ENCODE measurements around the gene TTC4.

Gene TTC4

DNA sequence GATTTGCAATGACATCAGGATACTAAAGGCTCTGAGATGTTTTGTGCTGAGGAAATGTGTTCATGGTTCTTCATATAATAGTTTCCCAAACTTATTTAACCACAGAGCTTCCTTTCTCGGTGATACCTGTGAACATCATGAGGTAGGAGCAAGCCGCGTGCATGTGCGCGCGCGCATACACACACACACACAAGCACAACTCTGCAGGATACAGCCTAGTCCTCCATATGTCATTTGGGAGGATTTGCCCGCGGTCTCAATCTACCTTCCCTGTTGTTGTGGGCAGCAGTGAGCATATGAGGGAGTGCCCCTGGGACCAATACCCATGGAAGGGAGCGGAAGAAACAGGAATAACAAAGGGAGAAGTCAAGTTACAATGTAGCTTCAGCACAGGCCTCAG is 12.2 kb upstream of the TTC4 start:
- DNase-seq (ENCODE audit: low read depth in 2 of 2) = no peak

DNA sequence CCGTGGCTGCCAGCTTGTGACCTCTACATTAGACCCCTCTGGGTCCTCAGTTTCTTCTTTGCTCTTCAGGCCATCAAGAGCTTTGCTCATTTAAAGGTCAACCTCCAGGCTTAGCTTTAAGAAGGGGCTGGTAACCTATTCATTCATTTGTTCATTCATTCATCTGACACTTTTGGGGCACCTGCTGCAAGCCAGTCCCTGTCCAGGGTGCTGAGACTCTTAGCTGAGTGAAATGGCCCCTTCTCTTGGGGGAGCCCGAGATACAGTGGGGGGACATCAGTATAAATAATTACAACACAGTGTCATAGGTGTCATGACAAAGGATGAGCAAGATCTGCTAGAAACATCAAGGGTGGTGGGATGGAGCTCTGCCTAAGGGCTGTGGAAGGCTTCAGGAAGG is 10.5 kb upstream of the TTC4 start:
- DNase-seq (ENCODE audit: low read depth in 2 of 2) = no peak

- DNase-seq (ENCODE audit: low read depth in 2 of 2) = no peak
Observed at GRCh38 chr1:54706419-54706818, 9.2 kb upstream of the TTC4 start.

DNA sequence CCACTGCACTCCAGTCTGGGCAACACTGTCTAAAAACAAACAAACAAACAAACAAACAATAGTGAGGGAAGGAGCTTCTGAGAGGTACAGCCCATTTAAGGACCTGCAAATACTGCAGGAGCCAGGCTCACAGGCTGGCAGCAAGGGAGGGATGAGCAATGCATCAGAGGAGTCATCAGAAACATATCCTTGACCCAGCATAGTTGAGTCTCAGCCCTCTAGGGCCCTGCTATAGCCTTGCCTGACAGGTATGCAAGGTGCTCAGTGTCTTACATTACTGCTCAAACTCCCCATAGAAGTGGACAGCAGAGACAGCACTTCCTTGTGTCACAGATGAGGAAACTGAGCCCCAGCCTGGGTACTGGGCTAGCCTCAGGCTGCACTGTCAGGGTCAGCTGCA is 7.3 kb upstream of the TTC4 start:
- DNase-seq (ENCODE audit: low read depth in 2 of 2) = no peak

- no peak for DNase-seq (ENCODE audit: low read depth in 2 of 2)
Observed at GRCh38 chr1:54709547-54710292, 5.9 kb upstream of the TTC4 start.

GRCh38 chr1:54710434-54710833 is 5.2 kb upstream of the TTC4 start:
- no peak for DNase-seq (ENCODE audit: low read depth in 2 of 2)

- no peak for DNase-seq (ENCODE audit: low read depth in 2 of 2)
Observed at GRCh38 chr1:54710841-54711240, 4.8 kb upstream of the TTC4 start.

- no peak for DNase-seq (ENCODE audit: low read depth in 2 of 2)
Observed at GRCh38 chr1:54711536-54711935, 4.1 kb upstream of the TTC4 start.

GRCh38 chr1:54714881-54715492 is 674 bp upstream of the TTC4 start:
- no peak for DNase-seq (ENCODE audit: low read depth in 2 of 2)

GRCh38 chr1:54716299-54717047 is 812 bp downstream of the TTC4 start:
- DNase-seq (ENCODE audit: low read depth in 2 of 2) = no peak

GRCh38 chr1:54721719-54722118 is 6.1 kb downstream of the TTC4 start:
- no peak for DNase-seq (ENCODE audit: low read depth in 2 of 2)

- no peak for DNase-seq (ENCODE audit: low read depth in 2 of 2)
Observed at GRCh38 chr1:54723985-54724384, 8.3 kb downstream of the TTC4 start.

GRCh38 chr1:54724771-54725170 is 9.1 kb downstream of the TTC4 start:
- DNase-seq (ENCODE audit: low read depth in 2 of 2) = no peak

- no peak for DNase-seq (ENCODE audit: low read depth in 2 of 2)
Observed at GRCh38 chr1:54728027-54728426, 12.4 kb downstream of the TTC4 start.

DNA sequence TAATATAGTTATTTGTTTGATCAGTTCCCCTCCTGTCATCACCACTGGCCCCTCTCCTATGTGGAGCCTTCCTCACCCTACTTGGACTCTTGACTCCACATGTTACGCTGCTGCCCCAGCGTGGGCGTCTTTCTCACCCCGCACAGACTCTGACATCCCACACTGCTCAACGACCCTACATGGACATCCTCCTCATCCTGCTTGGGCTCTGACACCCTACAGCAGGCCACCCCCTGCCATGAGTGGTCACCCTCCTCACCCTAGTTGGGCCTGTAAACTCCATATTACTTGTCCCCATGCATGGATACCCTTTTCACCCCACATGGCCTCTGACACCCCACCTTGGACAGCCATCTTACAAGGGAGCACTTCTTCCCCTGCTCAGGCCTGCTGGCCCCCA is 21.0 kb downstream of the TTC4 start:
- DNase-seq (ENCODE audit: low read depth in 2 of 2) = no peak

DNA sequence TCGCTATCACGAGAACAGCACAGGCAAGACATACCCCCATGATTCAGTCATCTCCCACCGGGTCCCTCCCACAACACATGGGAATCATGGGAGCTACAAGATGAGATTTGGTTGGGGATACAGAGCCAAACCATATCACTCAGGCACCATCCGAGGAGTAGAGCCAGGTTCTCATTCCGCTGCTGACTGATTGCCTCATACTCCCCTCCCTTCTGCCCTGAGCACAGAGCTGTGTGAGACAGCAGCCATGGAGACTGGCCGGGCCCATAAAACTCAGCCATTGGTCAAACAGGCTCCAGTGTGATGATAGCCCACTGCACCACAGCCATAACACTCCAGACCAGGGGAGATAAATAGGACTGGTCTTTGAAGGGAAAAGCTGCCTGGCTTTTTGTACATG is 22.6 kb downstream of the TTC4 start:
- DNase-seq (ENCODE audit: low read depth in 2 of 2) = no peak

DNA sequence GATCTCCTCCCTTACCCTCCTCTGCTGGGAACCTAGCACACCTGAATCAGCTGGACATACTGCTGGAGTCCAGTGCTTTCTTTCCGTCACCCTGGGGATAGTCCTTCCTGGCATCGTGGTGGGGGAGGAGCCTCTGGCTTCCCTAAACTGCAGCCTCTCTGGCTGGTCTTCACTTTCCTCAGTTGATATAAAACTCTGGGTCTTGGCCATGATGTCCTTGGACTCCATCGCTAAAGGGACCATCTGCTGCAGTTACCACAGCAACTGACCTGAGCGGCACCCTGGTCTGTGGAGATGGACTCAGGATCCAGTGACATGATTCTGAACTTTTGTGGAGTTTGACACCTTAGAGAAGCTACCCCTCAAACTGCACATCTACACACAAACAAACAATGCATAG is 25.9 kb downstream of the TTC4 start:
- DNase-seq (ENCODE audit: low read depth in 2 of 2) = no peak

DNA sequence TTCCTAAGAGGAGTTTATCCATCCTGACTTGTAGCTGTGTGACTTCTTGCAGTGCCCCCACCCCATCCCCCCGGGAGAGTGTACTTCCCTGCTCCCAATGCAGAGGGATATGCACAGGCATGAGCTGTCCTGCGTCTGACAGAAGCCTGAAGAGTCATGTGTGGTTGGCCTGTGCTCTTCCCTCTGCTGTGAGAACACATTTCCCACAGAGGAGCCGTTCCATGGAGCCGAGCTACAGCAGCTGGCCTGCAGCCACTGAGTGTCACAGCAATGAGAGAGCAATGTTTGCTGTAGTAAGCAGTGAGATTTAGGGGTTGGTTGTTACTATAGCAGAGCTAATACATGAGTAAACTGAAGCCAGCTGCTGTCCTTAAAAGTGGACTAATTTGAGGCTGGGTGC is 26.6 kb downstream of the TTC4 start:
- no peak for DNase-seq (ENCODE audit: low read depth in 2 of 2)

- no peak for DNase-seq (ENCODE audit: low read depth in 2 of 2)
Observed at GRCh38 chr1:54743416-54744226, 28.0 kb downstream of the TTC4 start.

GRCh38 chr1:54744696-54745095 is 29.0 kb downstream of the TTC4 start:
- no peak for DNase-seq (ENCODE audit: low read depth in 2 of 2)

DNA sequence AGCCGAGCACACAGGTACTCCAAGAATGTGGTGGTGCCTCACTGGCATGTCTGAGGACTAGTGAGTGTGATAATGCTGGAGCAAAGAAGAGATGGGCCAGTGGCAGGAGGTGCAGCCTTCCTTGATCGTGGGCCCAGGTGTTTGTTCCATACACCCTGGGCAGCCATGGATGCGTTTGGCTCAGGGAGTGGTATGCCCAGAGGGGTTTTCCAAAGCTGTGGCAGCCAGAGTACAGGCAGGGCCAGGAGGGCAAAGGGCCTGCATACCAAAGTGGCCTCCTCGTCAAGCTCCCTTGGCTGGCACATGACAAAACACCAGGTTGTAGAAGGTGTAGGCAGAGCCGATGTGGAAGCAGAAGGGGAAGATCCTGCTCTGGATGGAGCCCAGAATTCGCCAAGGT is 29.6 kb downstream of the TTC4 start:
- no peak for DNase-seq (ENCODE audit: low read depth in 2 of 2)

- DNase-seq (ENCODE audit: low read depth in 2 of 2) = no peak
Observed at GRCh38 chr1:54745864-54746263, 30.2 kb downstream of the TTC4 start.

Measured in stimulated activated CD8-positive, alpha-beta memory T cell treated with anti-CD3 and anti-CD28 coated beads, Interleukin-15, amount 100 ng/mL, for 4 hours (primary cell).